D721Med (cell line): ENCODE data around the gene COL19A1.
"Not testable (repeated sequence)": the region's sequence is repeated elsewhere in the genome, so short reads cannot be mapped to it uniquely, and the experiment has no call there.

ENCODE experiments used
- DNase-seq: peaks from one replicate; pipeline ENCODE4 v3.0.0; 2011; ENCODE audit warnings: low spot score; ENCODE audit not compliant: insufficient read length
- FAIRE-seq: peaks from 2 replicates; lab custom pipeline; 2011; peaks lifted over from hg19 to GRCh38; lab: Jason Lieb, UNC
- TF ChIP-seq, protein P1 (sequence below): IDR thresholded peaks from 2 replicates; pipeline ENCODE4 v1.5.1; 2012; ENCODE audit warnings: mild to moderate bottlenecking, control low read depth; ENCODE audit not compliant: insufficient read depth; ENCODE audit errors: missing control alignments

COL19A1 gene

DNA sequence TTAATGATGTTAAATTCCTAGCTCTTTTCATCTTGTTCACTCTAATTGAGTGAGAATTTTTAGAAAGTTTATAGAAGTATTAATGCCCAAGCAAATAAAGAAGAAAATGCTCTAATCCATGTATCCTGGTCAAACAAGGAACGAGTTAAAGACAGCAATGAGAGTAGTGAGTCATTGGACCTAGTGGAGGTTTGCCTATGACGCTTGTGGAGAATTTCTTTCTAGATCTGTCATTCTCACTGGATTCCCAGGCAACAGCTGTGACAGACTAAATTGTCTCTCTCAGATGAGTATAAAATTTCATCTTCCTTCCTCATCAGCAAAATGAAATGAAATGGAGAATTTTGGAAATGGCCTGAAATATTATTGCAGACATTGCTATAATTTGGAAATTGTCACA, 127.9 kb downstream of the COL19A1 start:
- TF ChIP-seq, protein P1, sequence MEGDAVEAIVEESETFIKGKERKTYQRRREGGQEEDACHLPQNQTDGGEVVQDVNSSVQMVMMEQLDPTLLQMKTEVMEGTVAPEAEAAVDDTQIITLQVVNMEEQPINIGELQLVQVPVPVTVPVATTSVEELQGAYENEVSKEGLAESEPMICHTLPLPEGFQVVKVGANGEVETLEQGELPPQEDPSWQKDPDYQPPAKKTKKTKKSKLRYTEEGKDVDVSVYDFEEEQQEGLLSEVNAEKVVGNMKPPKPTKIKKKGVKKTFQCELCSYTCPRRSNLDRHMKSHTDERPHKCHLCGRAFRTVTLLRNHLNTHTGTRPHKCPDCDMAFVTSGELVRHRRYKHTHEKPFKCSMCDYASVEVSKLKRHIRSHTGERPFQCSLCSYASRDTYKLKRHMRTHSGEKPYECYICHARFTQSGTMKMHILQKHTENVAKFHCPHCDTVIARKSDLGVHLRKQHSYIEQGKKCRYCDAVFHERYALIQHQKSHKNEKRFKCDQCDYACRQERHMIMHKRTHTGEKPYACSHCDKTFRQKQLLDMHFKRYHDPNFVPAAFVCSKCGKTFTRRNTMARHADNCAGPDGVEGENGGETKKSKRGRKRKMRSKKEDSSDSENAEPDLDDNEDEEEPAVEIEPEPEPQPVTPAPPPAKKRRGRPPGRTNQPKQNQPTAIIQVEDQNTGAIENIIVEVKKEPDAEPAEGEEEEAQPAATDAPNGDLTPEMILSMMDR, result no peak
- no peak for DNase-seq
- FAIRE-seq, result no peak

DNA sequence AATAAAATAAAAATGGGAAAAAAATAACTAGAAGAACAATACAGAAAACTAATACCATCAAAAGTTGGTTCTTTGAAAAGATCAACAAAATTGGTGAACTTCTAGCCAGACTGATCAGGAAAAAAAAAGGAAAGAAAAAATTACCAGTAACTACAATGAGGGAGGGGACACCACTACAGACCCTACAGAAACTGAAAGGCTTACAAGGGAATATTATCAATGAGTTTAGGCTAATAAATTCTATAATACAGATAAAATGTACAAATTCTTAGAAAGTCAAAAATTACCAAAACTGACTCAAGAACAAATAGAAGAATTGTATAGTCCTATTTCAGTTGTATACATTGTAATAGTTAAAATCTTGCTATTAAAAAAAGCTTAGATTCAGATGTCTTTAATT, 141.8 kb downstream of the COL19A1 start:
- FAIRE-seq, result no peak
- TF ChIP-seq, protein P1, result no peak
- no peak for DNase-seq

DNA sequence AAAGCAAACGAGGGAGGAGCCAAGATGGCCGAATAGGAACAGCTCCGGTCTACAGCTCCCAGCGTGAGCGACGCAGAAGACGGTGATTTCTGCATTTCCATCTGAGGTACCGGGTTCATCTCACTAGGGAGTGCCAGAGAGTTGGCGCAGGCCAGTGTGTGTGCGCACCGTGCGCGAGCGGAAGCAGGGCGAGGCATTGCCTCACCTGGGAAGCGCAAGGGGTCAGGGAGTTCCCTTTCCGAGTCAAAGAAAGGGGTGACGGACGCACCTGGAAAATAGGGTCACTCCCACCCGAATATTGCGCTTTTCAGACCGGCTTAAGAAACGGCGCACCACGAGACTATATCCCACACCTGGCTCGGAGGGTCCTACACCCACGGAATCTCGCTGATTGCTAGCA, 144.0 kb downstream of the COL19A1 start:
- not testable (repeated sequence) for FAIRE-seq, DNase-seq

DNA sequence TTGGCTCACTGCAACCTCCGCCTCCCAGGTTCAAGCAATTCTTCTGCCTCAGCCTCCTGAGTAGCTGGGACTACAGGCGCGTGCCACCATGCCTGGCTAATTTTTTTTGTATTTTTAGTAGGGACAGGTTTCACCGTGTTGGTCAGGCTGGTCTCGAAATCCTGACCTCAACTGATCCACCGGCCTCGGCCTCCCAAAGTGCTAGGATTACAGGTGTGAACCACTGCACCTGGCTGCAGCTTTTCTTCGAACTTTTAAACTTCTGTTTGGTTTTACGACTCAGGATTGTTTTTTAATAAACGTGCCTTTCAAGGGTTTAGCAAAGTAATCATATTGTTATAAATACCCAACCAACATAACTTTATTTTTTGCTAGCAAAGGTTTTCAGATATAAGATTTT, 156.8 kb downstream of the COL19A1 start:
- not testable (repeated sequence) for DNase-seq, FAIRE-seq

DNA sequence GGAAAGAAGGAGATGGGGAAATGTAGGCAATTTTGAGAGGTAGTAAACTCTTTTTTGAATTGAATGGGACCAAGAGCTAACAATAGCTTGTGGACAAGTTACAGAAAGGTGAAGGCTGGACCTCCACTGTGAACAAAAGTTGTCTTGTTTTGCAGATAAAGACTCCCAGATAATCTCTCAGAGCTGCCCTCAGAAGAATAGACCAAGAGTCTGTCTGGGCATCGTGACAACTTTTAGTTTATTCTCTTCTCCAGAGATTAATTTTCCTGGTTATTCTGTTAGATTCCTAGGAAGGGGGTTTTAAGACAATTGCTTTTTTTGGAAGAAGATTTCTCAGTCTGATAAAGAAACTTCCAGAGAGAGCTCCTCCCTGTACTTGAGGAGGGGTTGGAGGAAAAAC, 161.9 kb downstream of the COL19A1 start:
- FAIRE-seq, result no peak
- no peak for DNase-seq
- TF ChIP-seq, protein P1, result no peak

DNA sequence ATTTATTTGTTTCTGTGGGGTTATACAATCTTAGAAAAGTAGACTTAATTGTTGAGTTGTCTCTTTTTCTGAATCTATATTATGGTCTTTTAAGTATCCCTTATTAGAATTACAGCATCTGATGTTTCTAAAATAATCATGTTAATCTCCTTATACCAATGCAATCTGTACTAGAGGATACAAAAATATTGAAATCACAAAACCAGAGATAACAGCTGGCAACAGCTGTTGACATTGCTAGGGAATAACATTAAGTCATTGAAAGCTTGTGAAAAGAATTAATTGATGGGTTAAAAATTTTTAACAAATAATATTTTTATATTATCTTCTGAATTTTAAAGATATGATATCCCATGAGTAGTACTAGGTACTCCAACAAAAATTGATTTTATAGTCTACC, 162.6 kb downstream of the COL19A1 start:
- FAIRE-seq (no peak), DNase-seq (no peak)
- TF ChIP-seq, protein P1, result no peak

DNA sequence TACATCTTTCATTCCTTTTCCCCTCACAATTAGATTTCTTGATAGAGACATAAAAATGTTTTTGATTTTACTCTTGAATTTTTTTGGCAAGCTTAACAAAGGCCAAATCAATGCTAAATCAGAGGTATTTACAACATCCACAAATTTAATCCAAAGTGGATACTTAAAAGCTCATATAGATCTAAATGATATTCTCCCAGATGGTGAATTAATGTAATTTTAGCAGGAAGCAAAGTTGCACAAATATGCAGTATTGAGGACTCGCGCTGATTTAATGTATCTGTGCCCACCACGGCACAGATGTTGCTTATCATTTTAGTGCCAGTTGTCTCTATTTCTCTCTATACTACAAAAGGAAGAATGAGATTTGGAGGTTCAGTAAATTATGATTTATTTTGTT, 167.4 kb downstream of the COL19A1 start:
- no peak for FAIRE-seq
- DNase-seq, result no peak
- TF ChIP-seq, protein P1, result no peak

DNA sequence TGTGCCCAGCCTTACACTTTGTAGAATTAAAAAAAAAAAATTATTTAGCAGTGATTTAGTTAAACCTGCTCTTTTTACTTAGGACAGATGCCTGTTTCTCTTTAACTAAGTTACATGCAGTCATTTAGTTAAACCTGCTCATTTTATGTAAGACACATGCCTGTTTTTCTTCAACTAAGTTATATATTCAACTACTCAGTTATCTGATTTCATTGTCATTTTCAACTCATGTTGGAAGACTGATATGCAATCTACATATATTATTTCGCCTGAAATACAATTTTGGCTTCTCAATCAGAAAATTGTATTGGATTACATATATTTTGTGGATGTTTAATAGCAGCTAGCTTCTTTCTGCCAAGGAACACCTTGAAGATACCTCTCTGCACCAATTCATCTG, 171.1 kb downstream of the COL19A1 start:
- DNase-seq (no peak), FAIRE-seq (no peak)
- TF ChIP-seq, protein P1, result no peak
